Measurements from ENCODE around the gene TOGARAM1. TPM values are rescaled to one million over a fixed set of nuclear protein-coding genes. Genes with fewer than 3 reads are reported as not detected.

The TOGARAM1 gene
- polyA plus RNA-seq (2013, experiment 1 of 2; ENCODE audit: insufficient read length) = 8.7 TPM
- polyA plus RNA-seq (2013, experiment 2 of 2; ENCODE audit: insufficient read length) = 10.3 TPM

- DNase-seq = peak; percentile 100
These were observed at the start of gene TOGARAM1, which contains the start of gene KLHL28 for GRCh38 chr14:44961554-44962333. Gene TOGARAM1 (plus strand): TSS chr14:44962190. CDS start chr14:44962422, 232 bp downstream. Gene KLHL28 (minus strand): TSS chr14:44961947. CDS start chr14:44945928, 16,019 bp downstream.

- DNase-seq = peak; percentile 26
These were observed 47.1 kb upstream of the TOGARAM1 start for GRCh38 chr14:44914849-44915248.

GRCh38 chr14:44928793-44929192 lies 33.2 kb upstream of the TOGARAM1 start:
- no peak for DNase-seq

GRCh38 chr14:44935155-44935554 lies 26.8 kb upstream of the TOGARAM1 start:
- no peak for DNase-seq

- DNase-seq = no peak
These were observed 24.4 kb upstream of the TOGARAM1 start for GRCh38 chr14:44937547-44937946.

- peak; percentile 68 for DNase-seq
These were observed 21.8 kb upstream of the TOGARAM1 start for GRCh38 chr14:44940211-44940610.

GRCh38 chr14:44940944-44941343 lies 21.0 kb upstream of the TOGARAM1 start:
- no peak for DNase-seq

GRCh38 chr14:44941591-44941990 lies 20.4 kb upstream of the TOGARAM1 start:
- peak; percentile 45 for DNase-seq

GRCh38 chr14:44942436-44942835 lies 19.6 kb upstream of the TOGARAM1 start:
- no peak for DNase-seq

GRCh38 chr14:44944107-44944506 lies 17.9 kb upstream of the TOGARAM1 start:
- no peak for DNase-seq

GRCh38 chr14:44945264-44945663 lies 16.7 kb upstream of the TOGARAM1 start:
- DNase-seq = peak; percentile 89

GRCh38 chr14:44951051-44951450 lies 10.9 kb upstream of the TOGARAM1 start:
- DNase-seq = no peak

GRCh38 chr14:44952391-44953110 lies 9.4 kb upstream of the TOGARAM1 start:
- no peak for DNase-seq

- DNase-seq = no peak
These were observed 7.2 kb upstream of the TOGARAM1 start for GRCh38 chr14:44954750-44955149.

GRCh38 chr14:44955528-44955927 lies 6.5 kb upstream of the TOGARAM1 start:
- no peak for DNase-seq

GRCh38 chr14:44956866-44957265 lies 5.1 kb upstream of the TOGARAM1 start:
- no peak for DNase-seq

- DNase-seq = no peak
These were observed 2.5 kb upstream of the TOGARAM1 start for GRCh38 chr14:44959538-44959937.

GRCh38 chr14:44960146-44960545 lies 1.8 kb upstream of the TOGARAM1 start:
- no peak for DNase-seq

GRCh38 chr14:44960646-44961045 lies 1.3 kb upstream of the TOGARAM1 start:
- no peak for DNase-seq

- peak; percentile 53 for DNase-seq
These were observed 838 bp upstream of the TOGARAM1 start for GRCh38 chr14:44961151-44961553.

- DNase-seq = peak; percentile 21
These were observed 499 bp downstream of the TOGARAM1 start for GRCh38 chr14:44962334-44963043.

- DNase-seq = no peak
These were observed 1.1 kb downstream of the TOGARAM1 start for GRCh38 chr14:44963044-44963528.

Measured in fibroblast of skin of scalp (primary cell).